Osteocyte (in vitro differentiated cells): ENCODE measurements around the gene BATF2. TPM values are rescaled to one million over a fixed set of nuclear protein-coding genes. Genes with fewer than 3 reads are reported as not detected.

ENCODE experiments used
- DNase-seq: peaks from one replicate; pipeline ENCODE4 v3.0.0; 2021; ENCODE audit warnings: mixed read lengths; ENCODE audit not compliant: unreplicated experiment; ENCODE audit errors: extremely low spot score
- H3K27ac Mint-ChIP-seq: one replicate; pipeline ENCODE4 v1.8.0; 2021; ENCODE audit warnings: mild to moderate bottlenecking, mixed read lengths; ENCODE audit not compliant: unreplicated experiment
- H3K27me3 Mint-ChIP-seq: one replicate; pipeline ENCODE4 v1.8.0; 2021; ENCODE audit warnings: mixed read lengths; ENCODE audit not compliant: unreplicated experiment
- H3K36me3 Mint-ChIP-seq: one replicate; pipeline ENCODE4 v1.8.0; 2021; ENCODE audit warnings: mixed read lengths; ENCODE audit not compliant: unreplicated experiment
- H3K4me1 Mint-ChIP-seq: one replicate; pipeline ENCODE4 v1.8.0; 2021; ENCODE audit warnings: mixed read lengths; ENCODE audit not compliant: unreplicated experiment
- H3K4me3 Mint-ChIP-seq: one replicate; pipeline ENCODE4 v1.8.0; 2021; ENCODE audit warnings: mild to moderate bottlenecking, moderate library complexity, mixed read lengths; ENCODE audit not compliant: unreplicated experiment
- H3K9me3 Mint-ChIP-seq: one replicate; pipeline ENCODE4 v1.8.0; 2021; ENCODE audit warnings: mixed read lengths; ENCODE audit not compliant: unreplicated experiment
- total RNA-seq: library from RNA; stranded (reverse); gene quantifications from 2 replicates; pipeline ENCODE4 v1.2.1, GENCODE V29; 2021
- TF ChIP-seq, protein P1 (sequence below): fragments of 200-600 bp; sonication (generic); IDR thresholded peaks from 2 replicates; pipeline ENCODE4 v1.5.0; 2021; ENCODE audit warnings: antibody characterized with exemption, mild to moderate bottlenecking, moderate library complexity

The BATF2 gene
- total RNA-seq, 1 donor from 2014 or later = not detected

DNA sequence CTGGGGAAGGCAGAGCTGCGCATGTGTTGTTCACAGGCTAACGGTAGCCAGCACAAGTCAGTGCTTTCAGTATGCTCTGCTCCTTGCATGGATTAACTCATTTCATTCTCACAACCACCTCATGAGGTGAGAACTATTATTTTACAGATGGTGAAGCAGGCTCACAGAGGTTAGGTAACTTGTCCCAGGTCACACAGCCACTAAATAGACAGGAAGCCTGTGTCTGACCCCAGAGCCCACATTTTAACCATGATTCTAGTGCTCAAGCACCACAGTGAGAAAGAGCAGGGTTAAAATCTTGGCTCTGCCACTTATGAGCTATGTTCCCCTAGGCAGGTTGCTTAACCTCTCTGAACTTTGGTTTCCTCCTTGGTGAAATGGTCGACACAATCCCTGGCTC, 24.2 kb upstream of the BATF2 start:
- H3K36me3 Mint-ChIP-seq = peaks cover 12% of the 10 kb centered on the region

GRCh38 chr11:65019824-65020223, 23.1 kb upstream of the BATF2 start:
- Mint-ChIP-seq H3K4me1 (peaks cover 4% of the 10 kb centered on the region), H3K36me3 (peaks cover 12% of the 10 kb centered on the region), H3K27me3 (no peaks in the 10 kb centered on the region), H3K27ac (no peak overlapping the region), H3K4me3 (no peak overlapping the region), H3K9me3 (no peaks in the 10 kb centered on the region)
- TF ChIP-seq, protein P1, sequence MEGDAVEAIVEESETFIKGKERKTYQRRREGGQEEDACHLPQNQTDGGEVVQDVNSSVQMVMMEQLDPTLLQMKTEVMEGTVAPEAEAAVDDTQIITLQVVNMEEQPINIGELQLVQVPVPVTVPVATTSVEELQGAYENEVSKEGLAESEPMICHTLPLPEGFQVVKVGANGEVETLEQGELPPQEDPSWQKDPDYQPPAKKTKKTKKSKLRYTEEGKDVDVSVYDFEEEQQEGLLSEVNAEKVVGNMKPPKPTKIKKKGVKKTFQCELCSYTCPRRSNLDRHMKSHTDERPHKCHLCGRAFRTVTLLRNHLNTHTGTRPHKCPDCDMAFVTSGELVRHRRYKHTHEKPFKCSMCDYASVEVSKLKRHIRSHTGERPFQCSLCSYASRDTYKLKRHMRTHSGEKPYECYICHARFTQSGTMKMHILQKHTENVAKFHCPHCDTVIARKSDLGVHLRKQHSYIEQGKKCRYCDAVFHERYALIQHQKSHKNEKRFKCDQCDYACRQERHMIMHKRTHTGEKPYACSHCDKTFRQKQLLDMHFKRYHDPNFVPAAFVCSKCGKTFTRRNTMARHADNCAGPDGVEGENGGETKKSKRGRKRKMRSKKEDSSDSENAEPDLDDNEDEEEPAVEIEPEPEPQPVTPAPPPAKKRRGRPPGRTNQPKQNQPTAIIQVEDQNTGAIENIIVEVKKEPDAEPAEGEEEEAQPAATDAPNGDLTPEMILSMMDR = no peak
- no peak for DNase-seq

More for the DNA sequence above, 24.2 kb upstream of the BATF2 start:
- Mint-ChIP-seq H3K9me3 (no peaks in the 10 kb centered on the region), H3K4me3 (no peak overlapping the region), H3K4me1 (no peaks in the 10 kb centered on the region), H3K27ac (no peak overlapping the region), H3K27me3 (no peaks in the 10 kb centered on the region)
- DNase-seq = no peak
- TF ChIP-seq, protein P1 = no peak

GRCh38 chr11:65017937-65018336, 21.2 kb upstream of the BATF2 start:
- no peak overlapping the region for H3K27ac Mint-ChIP-seq
- H3K4me3 Mint-ChIP-seq = no peak overlapping the region
- H3K36me3 Mint-ChIP-seq = peaks cover 12% of the 10 kb centered on the region

DNA sequence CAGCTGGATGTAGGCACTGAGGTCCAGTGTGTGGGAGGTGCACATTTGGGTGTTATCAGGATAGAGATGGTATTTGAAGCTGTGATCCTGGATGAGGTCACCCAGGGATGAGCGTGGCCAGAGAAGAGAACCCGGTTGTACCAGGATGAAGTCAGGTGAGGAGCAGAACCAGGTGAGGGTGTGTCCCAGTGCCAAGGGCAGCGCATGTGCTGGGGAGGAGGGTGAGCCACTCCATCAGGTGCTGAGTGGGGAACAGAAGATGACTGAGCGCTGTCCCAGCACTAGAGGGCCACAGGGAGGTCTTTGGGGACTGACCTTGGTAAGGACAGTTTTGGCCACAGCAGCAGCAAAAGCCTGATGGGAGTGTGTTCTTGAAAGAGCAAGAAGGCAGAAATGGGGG, 19.9 kb upstream of the BATF2 start:
- Mint-ChIP-seq H3K27me3 (no peaks in the 10 kb centered on the region), H3K36me3 (peaks cover 12% of the 10 kb centered on the region), H3K4me3 (no peak overlapping the region), H3K9me3 (no peaks in the 10 kb centered on the region), H3K27ac (no peak overlapping the region), H3K4me1 (peaks cover 11% of the 10 kb centered on the region)
- TF ChIP-seq, protein P1 = no peak
- DNase-seq = no peak

More at GRCh38 chr11:65017937-65018336, 21.2 kb upstream of the BATF2 start:
- Mint-ChIP-seq H3K4me1 (peaks cover 11% of the 10 kb centered on the region), H3K9me3 (no peaks in the 10 kb centered on the region), H3K27me3 (no peaks in the 10 kb centered on the region)
- DNase-seq = no peak
- TF ChIP-seq, protein P1 = no peak

- Mint-ChIP-seq H3K4me3 (peak overlapping the region; percentile 81), H3K36me3 (peaks cover 12% of the 10 kb centered on the region), H3K27me3 (no peaks in the 10 kb centered on the region), H3K4me1 (peaks cover 11% of the 10 kb centered on the region), H3K27ac (peak overlapping the region; percentile 85), H3K9me3 (no peaks in the 10 kb centered on the region)
- DNase-seq = no peak
- TF ChIP-seq, protein P1 = no peak
Observed at GRCh38 chr11:65014726-65015227, 18.0 kb upstream of the BATF2 start.
